B cell (primary cell): ENCODE results near the gene VSTM2L. TPM values are rescaled to one million over a fixed set of nuclear protein-coding genes. Genes with fewer than 3 reads are reported as not detected.

ENCODE experiments used
- ATAC-seq: fragments of 200-7000 bp; cut with Tn5 transposase; one replicate; pipeline ENCODE4 v1.10.0; 2021; ENCODE audit warnings: low read depth, mild to moderate bottlenecking, moderate number of reproducible peaks, moderate library complexity
- CTCF ChIA-PET: fragments of 350-600 bp; sonication (Branson Sonifier 250); formaldehyde crosslinking; loops from one replicate; lab custom pipeline; 2021; ENCODE audit warnings: antibody characterized with exemption, inconsistent platforms; lab: Charles Lee
- POLR2A ChIA-PET: fragments of 350-600 bp; sonication (Branson Sonifier 250); formaldehyde crosslinking; loops from one replicate; lab custom pipeline; 2021; ENCODE audit warnings: antibody characterized with exemption; lab: Charles Lee
- DNase-seq: peaks from one replicate; pipeline ENCODE4 v3.0.0; 2013
- H2AFZ ChIP-seq: 2 replicates; pipeline ENCODE4 v1.6.1; 2012; ENCODE audit warnings: mild to moderate bottlenecking, low read depth, low read length; ENCODE audit not compliant: insufficient read depth, poor library complexity, severe bottlenecking
- H3K27ac ChIP-seq, 2 donors: 1 replicate in 1 of 2; 2 replicates in 1 of 2; pipeline ENCODE4 v1.5.1; 2012 to 2013; ENCODE audit warnings: low read length in 2 of 2, mild to moderate bottlenecking in 2 of 2, moderate library complexity in 1 of 2
- H3K27me3 ChIP-seq, 4 experiments: fragments of 200-600 bp in 1 of 4; sonication (generic) in 1 of 4; replicated peaks in 1 of 4; 1 replicate in 2 of 4; 2 replicates in 2 of 4; pipeline versions ENCODE4 v1.6.1 to v1.7.0; 2013 to 2016; ENCODE audit warnings: low read length in 3 of 4, mild to moderate bottlenecking in 2 of 4, mixed read lengths in 1 of 4, moderate library complexity in 1 of 4; ENCODE audit not compliant: insufficient read depth in 4 of 4, control insufficient read depth in 3 of 4; ENCODE audit errors: control extremely low read depth in 1 of 4
- H3K36me3 ChIP-seq, 2 experiments: replicated peaks in 1 of 2; 1 replicate in 1 of 2; 2 replicates in 1 of 2; pipeline versions ENCODE4 v1.6.1 to v1.7.1; 2013; ENCODE audit warnings: low read length in 1 of 2; ENCODE audit not compliant: insufficient read depth in 2 of 2, control insufficient read depth in 1 of 2; ENCODE audit errors: control extremely low read depth in 1 of 2, extremely low read depth in 1 of 2
- H3K4me1 ChIP-seq, 2 donors: fragments of 200-600 bp in 1 of 2; sonication (generic) in 1 of 2; 1 replicate in 1 of 2; 2 replicates in 1 of 2; pipeline versions ENCODE4 v1.5.1 to v1.6.1; 2013 to 2017; ENCODE audit warnings: low read length in 2 of 2; ENCODE audit not compliant: control insufficient read depth in 2 of 2, insufficient read depth in 2 of 2
- H3K4me2 ChIP-seq: replicated peaks from 2 replicates; pipeline ENCODE3; 2012; ENCODE audit warnings: mild to moderate bottlenecking, low read depth, low read length; ENCODE audit not compliant: poor library complexity, severe bottlenecking
- H3K4me3 ChIP-seq, 5 experiments: fragments of 200-600 bp in 1 of 5; sonication (generic) in 1 of 5; 1 replicate in 3 of 5; 2 replicates in 2 of 5; pipeline versions ENCODE4 v1.5.1 to v1.7.0; 2011 to 2016; ENCODE audit warnings: low read length in 4 of 5, mild to moderate bottlenecking in 4 of 5, low read depth in 2 of 5, control low read depth in 1 of 5, moderate library complexity in 1 of 5; ENCODE audit not compliant: insufficient read depth in 1 of 5; ENCODE audit errors: control extremely low read depth in 1 of 5, extremely low read depth in 1 of 5
- H3K79me2 ChIP-seq: fragments of 200-600 bp; sonication (generic); one replicate; pipeline ENCODE4 v1.6.0; 2016; ENCODE audit warnings: low read length; ENCODE audit not compliant: control insufficient read depth, insufficient read depth
- H3K9ac ChIP-seq: fragments of 200-600 bp; sonication (generic); 2 replicates; pipeline ENCODE4 v1.6.1; 2017; ENCODE audit warnings: mild to moderate bottlenecking, low read length, moderate library complexity
- H3K9me3 ChIP-seq, 3 donors: one replicate each; pipeline versions ENCODE4 v1.6.1 to v1.7.1; 2013; ENCODE audit warnings: low read length in 2 of 3; ENCODE audit not compliant: control insufficient read depth in 2 of 3, insufficient read depth in 1 of 3; ENCODE audit errors: control extremely low read depth in 1 of 3
- H4K20me1 ChIP-seq: 2 replicates; pipeline ENCODE4 v1.6.0; 2012; ENCODE audit warnings: mild to moderate bottlenecking, low read length; ENCODE audit not compliant: insufficient read depth, control insufficient read depth, poor library complexity, severe bottlenecking
- H3K27ac Mint-ChIP-seq: one replicate; pipeline ENCODE4 v1.8.0; 2021; ENCODE audit warnings: mixed read lengths
- H3K27me3 Mint-ChIP-seq: one replicate; pipeline ENCODE4 v1.8.0; 2021; ENCODE audit warnings: mixed read lengths
- H3K4me1 Mint-ChIP-seq: one replicate; pipeline ENCODE4 v1.8.0; 2021; ENCODE audit warnings: mixed read lengths
- H3K4me3 Mint-ChIP-seq: one replicate; pipeline ENCODE4 v1.8.0; 2021; ENCODE audit warnings: mixed read lengths
- H3K9me3 Mint-ChIP-seq: one replicate; pipeline ENCODE4 v1.8.0; 2022; ENCODE audit warnings: mixed read lengths; ENCODE audit not compliant: insufficient read depth
- EZH2 ChIP-seq: IDR thresholded peaks from 2 replicates; pipeline ENCODE4 v1.6.1; 2012; ENCODE audit warnings: borderline replicate concordance, low read depth, mild to moderate bottlenecking, moderate library complexity, low read length; ENCODE audit not compliant: insufficient read depth, poor library complexity, severe bottlenecking
- WGBS: methylation state at CpG from one replicate; pipeline ENCODE4 v1.1.5; 2013; ENCODE audit warnings: missing lambda C conversion rate; ENCODE audit not compliant: insufficient coverage; 5-methylcytosine and 5-hydroxymethylcytosine counted together
- intact Hi-C: fragments of 100-400 bp; cut with micrococcal nuclease; formaldehyde crosslinking; loops from one replicate; pipeline ENCODE4 v1.10.0; 2022
- polyA plus RNA-seq: library from polyadenylated mRNA; depleted of rRNA; stranded (reverse); fragments of >200 nt; gene quantifications from 2 replicates; pipeline ENCODE4 v1.2.3, GENCODE V29; 2012
- total RNA-seq, 2 donors: library from RNA; stranded (reverse); fragments of 120-200 nt in 1 of 2; gene quantifications; 1 replicate in 1 of 2; 2 replicates in 1 of 2; pipeline versions ENCODE4 v1.2.3 to v1.2.4, GENCODE V29; 2013 to 2022
- TF ChIP-seq, protein P1 (sequence below): fragments of 200-600 bp; IDR thresholded peaks from one replicate; pipeline ENCODE4 v1.8.0; 2022; ENCODE audit warnings: antibody characterized with exemption, mild to moderate bottlenecking

VSTM2L gene
- total and polyA plus RNA-seq, 2 donors (not counting 1 experiment from before 2014, with no cell fraction given), result 0.25 TPM; not detected in 1

DNA sequence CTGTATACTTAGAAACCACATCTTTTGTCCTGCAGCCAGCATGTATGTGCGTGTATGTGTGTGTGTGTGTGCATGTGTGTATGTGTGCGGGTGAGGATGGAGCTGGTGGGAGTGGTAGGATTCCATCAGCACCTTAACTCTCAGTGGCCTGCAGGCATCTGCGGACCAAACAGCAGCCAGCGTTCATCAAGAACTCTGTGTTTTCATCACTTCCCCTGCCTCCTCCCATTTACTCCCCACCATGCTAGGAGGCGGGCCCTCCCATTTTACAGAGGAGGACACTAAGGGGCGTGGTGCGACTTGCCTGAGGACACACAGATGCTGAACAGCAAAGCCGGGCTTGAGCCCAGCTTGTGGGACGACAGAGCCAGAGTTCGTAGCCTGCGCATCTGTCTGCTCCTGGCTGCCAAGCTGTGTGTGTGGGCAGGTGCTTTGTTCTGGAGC lies 8.9 kb downstream of the VSTM2L start:
- Histone ChIP-seq H3K4me1 (peaks cover 17 to 22% of the 10 kb centered on the region in 2 donors), H3K4me3 (no peak overlapping the region), H4K20me1 (no peaks in the 10 kb centered on the region), H3K36me3 (no peaks in the 10 kb centered on the region), H2AFZ (peak overlapping the region; percentile 20), H3K27me3 (peaks cover 0 to 66% (median 12%) of the 10 kb centered on the region in 4 experiments), H3K79me2 (no peaks in the 10 kb centered on the region), H3K9ac (no peak overlapping the region), H3K27ac (no peak overlapping the region), H3K4me2 (no peak overlapping the region), H3K9me3 (peaks cover 0 to 6% (median 0%) of the 10 kb centered on the region in 3 donors)
- TF ChIP-seq, protein P1, sequence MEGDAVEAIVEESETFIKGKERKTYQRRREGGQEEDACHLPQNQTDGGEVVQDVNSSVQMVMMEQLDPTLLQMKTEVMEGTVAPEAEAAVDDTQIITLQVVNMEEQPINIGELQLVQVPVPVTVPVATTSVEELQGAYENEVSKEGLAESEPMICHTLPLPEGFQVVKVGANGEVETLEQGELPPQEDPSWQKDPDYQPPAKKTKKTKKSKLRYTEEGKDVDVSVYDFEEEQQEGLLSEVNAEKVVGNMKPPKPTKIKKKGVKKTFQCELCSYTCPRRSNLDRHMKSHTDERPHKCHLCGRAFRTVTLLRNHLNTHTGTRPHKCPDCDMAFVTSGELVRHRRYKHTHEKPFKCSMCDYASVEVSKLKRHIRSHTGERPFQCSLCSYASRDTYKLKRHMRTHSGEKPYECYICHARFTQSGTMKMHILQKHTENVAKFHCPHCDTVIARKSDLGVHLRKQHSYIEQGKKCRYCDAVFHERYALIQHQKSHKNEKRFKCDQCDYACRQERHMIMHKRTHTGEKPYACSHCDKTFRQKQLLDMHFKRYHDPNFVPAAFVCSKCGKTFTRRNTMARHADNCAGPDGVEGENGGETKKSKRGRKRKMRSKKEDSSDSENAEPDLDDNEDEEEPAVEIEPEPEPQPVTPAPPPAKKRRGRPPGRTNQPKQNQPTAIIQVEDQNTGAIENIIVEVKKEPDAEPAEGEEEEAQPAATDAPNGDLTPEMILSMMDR, result no peak
- TF ChIP-seq EZH2, result no peak
- DNase-seq (no peak), ATAC-seq (peak; percentile 58)
- Mint-ChIP-seq H3K4me1 (peaks cover 20% of the 10 kb centered on the region), H3K4me3 (no peak overlapping the region), H3K27me3 (peaks cover 56% of the 10 kb centered on the region), H3K9me3 (no peaks in the 10 kb centered on the region), H3K27ac (no peak overlapping the region)
- WGBS, result 50% methylated on average over 7 of the region's 11 CpGs
- CTCF ChIA-PET, result no interaction called here
- intact Hi-C loops, result no loop called here
- POLR2A ChIA-PET, result no interaction called here

- no peak overlapping the region for H2AFZ ChIP-seq
- H3K9me3 Mint-ChIP-seq, result no peaks in the 10 kb centered on the region
- H3K9ac ChIP-seq, result no peak overlapping the region
- H3K27ac ChIP-seq, result no peak overlapping the region
- H3K4me3 ChIP-seq, result no peak overlapping the region
- ChIA-PET CTCF (interaction anchor here (1.1 kb wide), 1 partner anchor 11 kb away, joined by 3 read pairs; no protein-coding TSS in a partner anchor), POLR2A (no interaction called here)
- intact Hi-C loops, result no loop called here
- no peak overlapping the region for H3K4me3 Mint-ChIP-seq
- H3K9me3 ChIP-seq, result peaks cover 0 to 6% (median 0%) of the 10 kb centered on the region in 3 donors
- TF ChIP-seq, protein P1, result no peak
- TF ChIP-seq EZH2, result no peak
- no peaks in the 10 kb centered on the region for H4K20me1 ChIP-seq
- no peaks in the 10 kb centered on the region for H3K79me2 ChIP-seq
- H3K27ac Mint-ChIP-seq, result no peak overlapping the region
- no peaks in the 10 kb centered on the region for H3K36me3 ChIP-seq
- peaks cover 20% of the 10 kb centered on the region for H3K4me1 Mint-ChIP-seq
- H3K4me1 ChIP-seq, result peaks cover 17 to 22% of the 10 kb centered on the region in 2 donors
- peaks cover 54% of the 10 kb centered on the region for H3K27me3 Mint-ChIP-seq
- no peak for ATAC-seq
- H3K27me3 ChIP-seq, result peaks cover 0 to 63% (median 13%) of the 10 kb centered on the region in 4 experiments
- WGBS, result 85% methylated on average over 2 of the region's 6 CpGs
- DNase-seq, result no peak
- no peak overlapping the region for H3K4me2 ChIP-seq
Observed at GRCh38 chr20:37912874-37913273, 9.9 kb downstream of the VSTM2L start.
